Transverse colon (tissue), 4 donors: ENCODE results near the gene PGAP6. TPM values are rescaled to one million over a fixed set of nuclear protein-coding genes. Genes with fewer than 3 reads are reported as not detected.

Experiments
- DNase-seq: peaks from one replicate; pipeline ENCODE4 v3.0.0-alpha.2; 2019
- H3K27ac ChIP-seq, 4 donors: fragments of 200-600 bp; sonication (generic); 2 replicates each; pipeline ENCODE4 v1.5.1; 2016 to 2018; ENCODE audit warnings: inconsistent platforms in 4 of 4
- H3K27me3 ChIP-seq: fragments of 200-600 bp; sonication (generic); 2 replicates; pipeline ENCODE4 v1.5.1; 2017; ENCODE audit warnings: inconsistent platforms
- H3K36me3 ChIP-seq, 4 donors: fragments of 200-600 bp; sonication (generic); 2 replicates each; pipeline ENCODE4 v1.5.1; 2017 to 2019; ENCODE audit warnings: inconsistent platforms in 4 of 4
- H3K4me1 ChIP-seq, 4 donors: fragments of 200-600 bp; sonication (generic); 2 replicates each; pipeline ENCODE4 v1.5.1; 2017 to 2020; ENCODE audit warnings: inconsistent platforms in 4 of 4
- H3K4me3 ChIP-seq, 4 donors: fragments of 200-600 bp; sonication (generic); 1 replicate in 1 of 4; 2 replicates in 3 of 4; pipeline versions ENCODE4 v1.5.1 to v1.6.1; 2017 to 2019; ENCODE audit warnings: inconsistent platforms in 4 of 4
- H3K9me3 ChIP-seq, 2 donors: fragments of 200-600 bp; sonication (generic); 2 replicates each; pipeline ENCODE4 v1.5.1; 2017 to 2019; ENCODE audit warnings: inconsistent platforms in 2 of 2
- CTCF ChIP-seq, 5 experiments: fragments of 200-600 bp in 3 of 5; fragments of 450-650 bp in 2 of 5; sonication (generic) in 3 of 5; IDR thresholded peaks; 1 replicate in 2 of 5; 2 replicates in 3 of 5; pipeline ENCODE4 v1.5.1; 2016 to 2017; ENCODE audit warnings: antibody characterized with exemption in 5 of 5, inconsistent platforms in 3 of 5, mild to moderate bottlenecking in 2 of 5, moderate library complexity in 1 of 5
- EP300 ChIP-seq: sonication (generic); formaldehyde crosslinking; IDR thresholded peaks from one replicate; pipeline ENCODE4 v1.6.1; 2017; ENCODE audit warnings: antibody characterized with exemption, low read depth
- POLR2A ChIP-seq: fragments of 450-650 bp; IDR thresholded peaks from one replicate; pipeline ENCODE4 v1.6.1; 2016; ENCODE audit warnings: antibody characterized with exemption, mild to moderate bottlenecking, moderate library complexity
- POLR2AphosphoS5 ChIP-seq, 3 donors: sonication (generic); formaldehyde crosslinking; IDR thresholded peaks; one replicate each; pipeline ENCODE4 v1.6.1; 2016; ENCODE audit warnings: antibody characterized with exemption in 3 of 3
- WGBS, 2 donors: methylation state at CpG; one replicate each; pipeline ENCODE4 v1.1.5; 2018; ENCODE audit warnings: low coverage in 1 of 2; 5-methylcytosine and 5-hydroxymethylcytosine counted together
- in situ Hi-C, 4 donors: fragments of 200-750 bp; cut with MboI; loops; one replicate each; pipeline versions ENCODE4 v1.15.0 to v1.15.1; 2017; ENCODE audit warnings: low sequenced_read_pairs in 3 of 4, low pct_ligation_motif_present in 1 of 4, low pct_unique_long_range_greater_than_20kb in 1 of 4
- intact Hi-C: fragments of 100-400 bp; cut with DNase I; formaldehyde crosslinking; loops from one replicate; pipeline ENCODE4 v1.15.1; 2023; ENCODE audit warnings: low total_unique reads
- total RNA-seq, 4 donors: library from RNA; depleted of rRNA; stranded (reverse); fragments of >200 nt; gene quantifications; one replicate each; pipeline ENCODE4 v1.1.0, GENCODE V29; 2016

The PGAP6 gene
- total RNA-seq, 4 donors from 2014 or later: 105 to 300 (median 179) TPM

GRCh38 chr16:373848-374615 lies 7.7 kb downstream of the PGAP6 start:
- in situ Hi-C loops: no loop called here
- Histone ChIP-seq H3K27ac (no peak overlapping the region), H3K36me3 (peaks cover 0 to 9% (median 4%) of the 10 kb centered on the region in 4 donors), H3K27me3 (no peaks in the 10 kb centered on the region), H3K4me1 (peaks cover 12 to 23% (median 18%) of the 10 kb centered on the region in 4 donors), H3K4me3 (no peak overlapping the region), H3K9me3 (no peaks in the 10 kb centered on the region)
- WGBS, 2 donors: 40 to 89% methylated on average over 1 to 44 of the region's 44 CpGs
- DNase-seq: no peak
- no peak for TF ChIP-seq POLR2AphosphoS5 (IDR thresholded peaks at IDR 0.05)
- TF ChIP-seq POLR2A: no peak
- no peak for TF ChIP-seq CTCF (IDR thresholded peaks at IDR 0.05)
- TF ChIP-seq EP300: no peak
- intact Hi-C loops: no loop called here

GRCh38 chr16:373020-373598 lies 8.7 kb downstream of the PGAP6 start:
- Histone ChIP-seq H3K4me3 (no peak overlapping the region), H3K9me3 (no peaks in the 10 kb centered on the region), H3K27ac (no peak overlapping the region), H3K27me3 (no peaks in the 10 kb centered on the region), H3K36me3 (peaks cover 0 to 15% (median 7%) of the 10 kb centered on the region in 4 donors), H3K4me1 (peaks cover 12 to 19% (median 13%) of the 10 kb centered on the region in 4 donors)
- in situ Hi-C loops: no loop called here
- DNase-seq: no peak
- intact Hi-C loops: no loop called here
- WGBS, 2 donors: 75 to 90% methylated on average over 2 to 5 of the region's 5 CpGs
- TF ChIP-seq POLR2A (no peak), EP300 (no peak), CTCF (IDR thresholded peaks at IDR 0.05) (no peak), POLR2AphosphoS5 (IDR thresholded peaks at IDR 0.05) (no peak)

GRCh38 chr16:372302-372983 lies 9.3 kb downstream of the PGAP6 start:
- H3K27ac ChIP-seq: no peak overlapping the region
- intact Hi-C loops: no loop called here

More at GRCh38 chr16:372302-372983, 9.3 kb downstream of the PGAP6 start:
- in situ Hi-C loops: no loop called here
- Histone ChIP-seq H3K9me3 (no peaks in the 10 kb centered on the region), H3K36me3 (peaks cover 0 to 22% (median 9%) of the 10 kb centered on the region in 4 donors), H3K4me1 (peaks cover 12 to 19% (median 13%) of the 10 kb centered on the region in 4 donors), H3K27me3 (no peaks in the 10 kb centered on the region), H3K4me3 (no peak overlapping the region)
- WGBS, 2 donors: 93% methylated on average over 15 of the region's 19 CpGs; no CpG with 5 or more reads in 1 of the 2 donors
- no peak for DNase-seq
- no peak for TF ChIP-seq CTCF (IDR thresholded peaks at IDR 0.05)
- no peak for TF ChIP-seq POLR2A
- no peak for TF ChIP-seq EP300
- TF ChIP-seq POLR2AphosphoS5 (IDR thresholded peaks at IDR 0.05): no peak
